ELR (cell line): Measurements from ENCODE around the gene SLC24A4.

ENCODE experiments used
- DNase-seq: peaks from one replicate; pipeline ENCODE4 v3.0.0-alpha.2; 2015; ENCODE audit warnings: low read depth

The SLC24A4 gene

GRCh38 chr14:92519246-92520101 lies 196.5 kb downstream of the SLC24A4 start:
- DNase-seq: no peak

DNA sequence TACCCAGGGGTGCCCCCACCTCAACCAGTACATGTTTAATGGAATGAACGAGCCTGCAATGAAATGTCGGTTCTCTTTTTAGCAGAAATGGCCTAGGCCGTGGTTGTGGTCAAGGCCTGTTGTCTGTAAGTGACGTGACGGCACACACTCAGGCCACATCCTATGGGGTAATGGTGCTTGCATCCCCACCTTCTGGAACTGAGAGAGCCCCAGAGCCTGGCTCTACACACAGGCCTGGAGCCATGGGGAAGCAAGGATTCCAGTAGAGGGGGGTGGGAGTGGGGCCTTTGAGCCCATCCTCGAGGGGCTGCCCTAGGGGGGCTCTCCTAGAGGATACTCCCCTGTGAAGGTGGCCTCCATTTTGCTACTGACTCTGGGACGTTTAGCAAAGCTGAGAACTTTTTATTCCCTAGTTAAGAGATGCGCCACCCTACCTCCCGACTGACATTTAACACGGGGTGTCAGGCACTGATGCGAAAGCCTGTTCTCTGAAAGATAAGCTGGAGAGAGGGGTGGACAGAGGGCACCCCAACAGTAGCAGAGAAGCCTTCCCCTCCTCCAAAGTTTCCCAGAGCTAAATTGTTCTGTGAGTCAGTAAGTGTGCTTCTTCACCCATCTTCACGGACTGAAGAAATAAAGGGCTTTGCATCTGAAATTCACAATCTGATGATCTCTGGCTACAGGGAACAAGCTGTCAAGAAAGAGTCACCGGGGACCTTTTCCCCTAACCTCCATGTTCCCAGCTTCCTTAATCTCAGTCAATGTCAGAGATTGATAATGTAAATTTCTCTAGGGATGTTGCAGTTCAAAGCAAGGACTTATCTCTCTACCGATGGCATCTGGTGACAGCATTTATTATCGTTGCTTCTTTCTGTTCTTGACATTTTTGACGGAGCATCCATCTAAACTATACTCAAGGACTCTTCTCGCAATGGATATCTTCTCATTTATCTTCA lies 197.4 kb downstream of the SLC24A4 start:
- no peak for DNase-seq

- DNase-seq: no peak
Observed at GRCh38 chr14:92521058-92521415, 198.1 kb downstream of the SLC24A4 start.

DNA sequence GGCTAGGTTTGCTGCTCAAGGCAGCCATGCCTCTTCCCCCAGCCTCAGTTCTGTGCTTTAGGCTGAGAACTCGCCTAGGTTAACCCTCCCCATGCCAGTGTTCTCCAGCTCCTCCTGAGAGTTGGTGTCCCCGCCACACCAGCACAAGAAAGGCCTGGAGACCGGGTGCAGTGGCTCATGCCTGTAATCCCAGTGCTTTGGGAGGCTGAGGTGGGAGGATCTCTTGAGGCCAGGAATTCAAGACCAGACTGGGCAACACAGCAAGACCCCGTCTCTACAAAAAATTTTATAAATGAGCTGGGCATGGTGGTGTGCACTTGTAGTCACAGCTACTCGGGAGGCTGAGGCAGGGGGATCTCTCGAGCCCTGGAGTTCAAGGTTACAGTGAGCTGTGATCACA lies 200.8 kb downstream of the SLC24A4 start:
- DNase-seq: no peak

- no peak for DNase-seq
Observed at GRCh38 chr14:92524602-92525185, 201.7 kb downstream of the SLC24A4 start.

- DNase-seq: no peak
Observed at GRCh38 chr14:92525322-92526095, 202.5 kb downstream of the SLC24A4 start.

GRCh38 chr14:92527721-92528120 lies 204.8 kb downstream of the SLC24A4 start:
- DNase-seq: no peak

GRCh38 chr14:92528486-92529100 lies 205.6 kb downstream of the SLC24A4 start:
- no peak for DNase-seq

- peak; percentile 36 for DNase-seq
Observed at GRCh38 chr14:92529903-92530302, 206.9 kb downstream of the SLC24A4 start.

GRCh38 chr14:92531106-92531873 lies 208.3 kb downstream of the SLC24A4 start:
- DNase-seq: no peak

DNA sequence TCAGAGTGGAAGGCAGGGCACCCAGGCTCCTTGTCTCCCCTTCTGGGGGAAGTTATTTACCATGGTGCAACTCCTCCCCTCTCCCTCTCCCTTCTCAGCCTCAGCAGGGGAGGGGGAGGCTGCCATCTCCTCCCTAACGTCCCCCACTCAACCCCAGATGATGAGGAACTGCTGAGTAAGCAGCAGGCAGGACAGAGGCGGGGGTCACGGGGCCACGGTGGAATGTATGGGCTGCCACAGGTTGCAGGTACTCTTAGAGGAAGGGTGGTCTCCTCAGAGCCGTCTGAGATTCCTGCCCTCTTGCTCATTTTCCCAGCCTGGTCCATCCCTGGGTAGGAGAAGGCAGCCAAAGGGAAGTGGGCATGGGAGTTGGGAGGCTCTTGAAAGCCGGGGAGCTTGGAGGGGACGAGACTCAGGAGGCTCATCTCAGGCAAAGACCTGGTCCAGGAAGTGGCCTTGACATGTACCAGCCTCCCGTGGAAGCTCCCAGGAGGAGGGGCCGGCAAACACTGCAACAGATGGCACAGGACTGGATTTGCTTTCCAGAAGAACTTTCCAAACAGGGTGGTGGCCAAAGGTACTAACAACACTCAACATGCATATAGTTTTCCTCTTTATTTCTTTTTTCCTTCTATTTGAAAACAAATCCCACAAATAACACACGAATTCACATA lies 209.7 kb downstream of the SLC24A4 start:
- no peak for DNase-seq

DNA sequence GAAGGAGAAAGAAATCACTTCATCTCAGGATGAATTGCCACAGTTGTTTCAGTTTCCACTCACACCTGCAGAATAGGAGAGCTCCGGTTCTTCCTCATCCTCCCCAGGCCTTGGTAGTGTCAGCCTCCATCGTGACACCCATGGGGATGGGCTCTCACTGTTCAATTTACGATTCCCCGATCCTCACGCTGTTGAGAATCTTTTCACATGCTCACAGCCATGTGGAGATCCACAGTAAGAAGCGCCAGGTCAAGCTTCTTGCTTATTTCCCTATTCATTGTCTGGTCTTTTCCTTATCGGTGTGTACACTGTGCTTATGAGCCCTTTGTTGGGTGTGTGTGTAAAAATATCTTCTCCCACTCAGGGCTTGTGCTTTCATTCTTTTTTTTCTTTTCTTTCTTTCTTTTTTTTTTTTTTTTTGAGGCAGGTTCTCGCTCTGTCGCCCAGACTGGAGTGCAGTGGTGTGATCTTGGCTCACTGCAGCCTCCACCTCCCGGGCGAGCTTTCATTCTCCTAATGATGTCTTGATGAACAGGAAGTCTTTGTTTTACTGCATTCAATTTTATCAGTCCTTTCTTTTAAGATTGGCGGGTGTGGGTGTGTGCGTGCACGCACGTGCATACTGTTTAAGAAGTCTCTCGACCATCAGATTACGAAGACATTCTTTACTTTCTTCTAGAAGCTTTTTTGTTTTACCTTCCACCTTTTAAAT lies 212.1 kb downstream of the SLC24A4 start:
- DNase-seq: no peak

GRCh38 chr14:92536231-92536630 lies 213.3 kb downstream of the SLC24A4 start:
- peak; percentile 90 for DNase-seq

- no peak for DNase-seq
Observed at GRCh38 chr14:92538412-92538985, 215.5 kb downstream of the SLC24A4 start.

- peak; percentile 34 for DNase-seq
Observed at GRCh38 chr14:92539419-92539818, 216.5 kb downstream of the SLC24A4 start.

- DNase-seq: no peak
Observed at GRCh38 chr14:92539875-92540274, 216.9 kb downstream of the SLC24A4 start.

- DNase-seq: peak; percentile 99
Observed at GRCh38 chr14:92540472-92541048, 217.6 kb downstream of the SLC24A4 start.

- no peak for DNase-seq
Observed at GRCh38 chr14:92542766-92543554, 220.0 kb downstream of the SLC24A4 start.
